ENCODE data around the gene IGF1.

The IGF1 gene

GRCh38 chr12:102351322-102351721 lies 129.0 kb downstream of the IGF1 start:
- Histone ChIP-seq H3K27ac (ENCODE audit: low read depth, low read length) (no peak overlapping the region), H3K4me1 (ENCODE audit: control insufficient read depth, insufficient read depth, low read length) (no peaks in the 10 kb centered on the region)

GRCh38 chr12:102350070-102350469 lies 130.3 kb downstream of the IGF1 start:
- Histone ChIP-seq H3K27me3 (ENCODE audit: control insufficient read depth, insufficient read depth, low read length) (no peaks in the 10 kb centered on the region), H3K4me3 (ENCODE audit: low read depth, low read length) (no peak overlapping the region), H3K9me3 (ENCODE audit: control insufficient read depth, insufficient read depth, low read depth, low read length) (peaks cover 20% of the 10 kb centered on the region)

More at GRCh38 chr12:102351322-102351721, 129.0 kb downstream of the IGF1 start:
- H3K9me3 ChIP-seq (ENCODE audit: control insufficient read depth, insufficient read depth, low read depth, low read length): peaks cover 17% of the 10 kb centered on the region
- H3K4me3 ChIP-seq (ENCODE audit: low read depth, low read length): no peak overlapping the region
- no peaks in the 10 kb centered on the region for H3K27me3 ChIP-seq (ENCODE audit: control insufficient read depth, insufficient read depth, low read length)
- no peak overlapping the region for H3K9ac ChIP-seq (ENCODE audit: low read length)
- H3K36me3 ChIP-seq (ENCODE audit: control insufficient read depth, insufficient read depth, low read length): no peaks in the 10 kb centered on the region

GRCh38 chr12:102349079-102349478 lies 131.3 kb downstream of the IGF1 start:
- Histone ChIP-seq H3K9ac (ENCODE audit: low read length) (no peak overlapping the region), H3K4me3 (ENCODE audit: low read depth, low read length) (no peak overlapping the region), H3K36me3 (ENCODE audit: control insufficient read depth, insufficient read depth, low read length) (no peaks in the 10 kb centered on the region), H3K27ac (ENCODE audit: low read depth, low read length) (no peak overlapping the region), H3K9me3 (ENCODE audit: control insufficient read depth, insufficient read depth, low read depth, low read length) (peaks cover 11% of the 10 kb centered on the region), H3K4me1 (ENCODE audit: control insufficient read depth, insufficient read depth, low read length) (no peaks in the 10 kb centered on the region), H3K27me3 (ENCODE audit: control insufficient read depth, insufficient read depth, low read length) (no peaks in the 10 kb centered on the region)

More at GRCh38 chr12:102350070-102350469, 130.3 kb downstream of the IGF1 start:
- Histone ChIP-seq H3K9ac (ENCODE audit: low read length) (no peak overlapping the region), H3K27ac (ENCODE audit: low read depth, low read length) (no peak overlapping the region), H3K4me1 (ENCODE audit: control insufficient read depth, insufficient read depth, low read length) (no peaks in the 10 kb centered on the region), H3K36me3 (ENCODE audit: control insufficient read depth, insufficient read depth, low read length) (no peaks in the 10 kb centered on the region)

- no peaks in the 10 kb centered on the region for H3K4me1 ChIP-seq (ENCODE audit: control insufficient read depth, insufficient read depth, low read length)
- peaks cover 5% of the 10 kb centered on the region; the same call in 1 of the 2 replicates for H3K9me3 ChIP-seq (ENCODE audit: control insufficient read depth, insufficient read depth, low read depth, low read length)
- H3K9ac ChIP-seq (ENCODE audit: low read length): no peak overlapping the region
- H3K27me3 ChIP-seq (ENCODE audit: control insufficient read depth, insufficient read depth, low read length): no peaks in the 10 kb centered on the region
- no peaks in the 10 kb centered on the region for H3K36me3 ChIP-seq (ENCODE audit: control insufficient read depth, insufficient read depth, low read length)
- H3K4me3 ChIP-seq (ENCODE audit: low read depth, low read length): no peak overlapping the region
- H3K27ac ChIP-seq (ENCODE audit: low read depth, low read length): no peak overlapping the region
Measured at GRCh38 chr12:102347811-102348210, 132.6 kb downstream of the IGF1 start.

Data from HUES6 (cell line).